ENCODE measurements around the gene DGKG.

DGKG gene

DNA sequence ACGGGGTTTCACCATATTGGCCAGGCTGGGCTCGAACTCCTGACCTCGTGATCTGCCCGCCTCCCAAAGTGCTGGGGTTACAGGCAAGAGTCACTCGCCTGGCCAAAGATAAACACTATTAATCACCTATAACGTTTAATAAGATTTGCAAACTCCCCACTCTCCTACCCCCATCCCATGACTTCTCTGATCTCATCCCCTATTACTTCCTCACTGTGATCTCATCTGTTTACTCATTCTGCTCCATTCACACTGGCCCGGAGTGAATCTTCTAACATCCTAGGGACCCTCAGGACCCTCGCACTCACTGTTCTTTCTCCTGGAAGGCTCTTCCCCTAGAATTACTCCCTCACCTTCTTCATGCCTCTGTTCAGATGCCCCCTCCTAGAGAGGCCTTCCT is 78.9 kb downstream of the DGKG start:
- H3K9me3 ChIP-seq (ENCODE audit: control insufficient read depth, low read length) = no peaks in the 10 kb centered on the region
- H3K4me3 ChIP-seq (ENCODE audit: low read length) = no peak overlapping the region
- peaks cover 5% of the 10 kb centered on the region for H3K4me1 ChIP-seq (ENCODE audit: control insufficient read depth, insufficient read depth, low read length)
- no peaks in the 10 kb centered on the region for H3K36me3 ChIP-seq (ENCODE audit: control insufficient read depth, insufficient read depth, low read length)
- H3K27me3 ChIP-seq (ENCODE audit: control insufficient read depth, insufficient read depth, low read length) = peaks cover 1% of the 10 kb centered on the region
- no peak overlapping the region for H3K9ac ChIP-seq (ENCODE audit: low read length)

DNA sequence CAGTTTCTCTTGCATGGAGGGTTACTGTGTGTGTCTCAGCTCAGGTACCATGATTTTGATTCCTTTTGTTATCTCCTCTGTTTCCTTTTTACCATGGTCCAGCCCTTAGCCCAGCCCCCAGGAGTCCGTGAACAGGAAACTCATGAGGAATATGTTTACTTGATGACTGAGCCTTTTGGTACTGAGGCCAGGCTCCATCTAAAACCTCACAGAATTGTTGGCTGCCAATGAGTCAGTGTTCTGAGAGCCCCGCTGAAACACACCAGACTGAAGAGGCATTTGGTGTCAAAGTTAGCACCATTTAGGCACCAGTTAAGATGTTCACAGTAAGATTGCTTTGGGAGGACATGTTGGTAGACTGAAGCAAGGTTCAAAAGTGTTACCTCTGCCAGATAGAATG is 80.9 kb downstream of the DGKG start:
- Histone ChIP-seq H3K9ac (ENCODE audit: low read length) (no peak overlapping the region), H3K4me3 (ENCODE audit: low read length) (no peak overlapping the region), H3K27me3 (ENCODE audit: control insufficient read depth, insufficient read depth, low read length) (peaks cover 3% of the 10 kb centered on the region), H3K9me3 (ENCODE audit: control insufficient read depth, low read length) (no peaks in the 10 kb centered on the region), H3K4me1 (ENCODE audit: control insufficient read depth, insufficient read depth, low read length) (peaks cover 5% of the 10 kb centered on the region), H3K36me3 (ENCODE audit: control insufficient read depth, insufficient read depth, low read length) (no peaks in the 10 kb centered on the region)

DNA sequence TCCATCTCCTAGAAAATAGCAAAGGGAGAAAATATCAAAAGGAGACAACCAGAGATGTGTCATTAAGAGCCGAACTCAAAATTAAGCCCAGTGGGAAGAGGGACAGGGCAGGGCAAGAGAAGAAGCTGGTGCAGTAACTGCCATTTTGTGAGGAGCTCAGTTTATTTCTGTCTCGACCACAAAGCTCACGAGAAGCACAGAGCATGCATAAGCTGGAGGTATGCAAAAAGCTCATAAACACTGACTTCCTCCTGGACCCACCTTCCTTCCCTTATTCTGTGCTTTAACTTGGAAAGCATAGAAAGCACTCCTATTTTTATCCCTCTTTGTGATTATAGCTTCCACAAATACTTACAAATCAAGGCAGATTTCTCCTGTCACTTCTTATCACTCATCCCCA is 81.3 kb downstream of the DGKG start:
- no peaks in the 10 kb centered on the region for H3K36me3 ChIP-seq (ENCODE audit: control insufficient read depth, insufficient read depth, low read length)
- H3K27me3 ChIP-seq (ENCODE audit: control insufficient read depth, insufficient read depth, low read length) = peaks cover 3% of the 10 kb centered on the region
- peaks cover 5% of the 10 kb centered on the region for H3K4me1 ChIP-seq (ENCODE audit: control insufficient read depth, insufficient read depth, low read length)
- no peak overlapping the region for H3K4me3 ChIP-seq (ENCODE audit: low read length)
- H3K9ac ChIP-seq (ENCODE audit: low read length) = no peak overlapping the region
- H3K9me3 ChIP-seq (ENCODE audit: control insufficient read depth, low read length) = no peaks in the 10 kb centered on the region

DNA sequence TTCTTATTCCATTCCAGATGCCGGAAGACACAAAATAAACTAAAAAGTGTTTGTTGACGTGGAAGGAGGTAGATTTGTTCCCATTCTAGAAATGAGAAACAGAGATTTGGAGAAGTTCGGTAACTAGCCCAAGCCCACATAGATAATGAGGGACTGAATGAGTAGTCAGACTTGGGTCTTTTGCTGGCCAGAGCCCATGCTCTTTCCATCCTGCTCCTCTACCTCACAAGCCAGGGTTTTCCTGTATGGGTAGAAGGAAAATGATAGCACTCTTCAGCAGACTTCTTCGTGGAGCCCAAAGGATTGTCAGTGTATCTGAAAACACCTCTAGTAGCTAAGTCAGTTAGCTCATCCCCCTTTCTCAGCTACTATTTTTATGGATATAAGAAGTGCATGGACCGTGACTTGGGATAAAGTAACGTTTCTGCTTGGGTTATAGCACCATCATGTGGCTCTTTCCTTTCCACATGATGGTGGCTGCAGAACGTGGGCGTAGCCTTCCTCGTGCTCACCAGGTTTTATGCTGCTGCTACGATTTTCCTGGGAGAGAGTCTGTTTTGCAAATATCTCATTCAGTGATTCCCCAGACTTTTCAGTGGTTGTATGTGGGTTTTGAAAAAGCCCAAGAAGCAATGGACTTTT is 84.6 kb downstream of the DGKG start:
- no peak overlapping the region for H3K4me3 ChIP-seq (ENCODE audit: low read length)
- no peaks in the 10 kb centered on the region for H3K9me3 ChIP-seq (ENCODE audit: control insufficient read depth, low read length)
- peaks cover 5% of the 10 kb centered on the region for H3K4me1 ChIP-seq (ENCODE audit: control insufficient read depth, insufficient read depth, low read length)
- H3K27me3 ChIP-seq (ENCODE audit: control insufficient read depth, insufficient read depth, low read length) = peaks cover 3% of the 10 kb centered on the region
- H3K36me3 ChIP-seq (ENCODE audit: control insufficient read depth, insufficient read depth, low read length) = no peaks in the 10 kb centered on the region
- no peak overlapping the region for H3K9ac ChIP-seq (ENCODE audit: low read length)

DNA sequence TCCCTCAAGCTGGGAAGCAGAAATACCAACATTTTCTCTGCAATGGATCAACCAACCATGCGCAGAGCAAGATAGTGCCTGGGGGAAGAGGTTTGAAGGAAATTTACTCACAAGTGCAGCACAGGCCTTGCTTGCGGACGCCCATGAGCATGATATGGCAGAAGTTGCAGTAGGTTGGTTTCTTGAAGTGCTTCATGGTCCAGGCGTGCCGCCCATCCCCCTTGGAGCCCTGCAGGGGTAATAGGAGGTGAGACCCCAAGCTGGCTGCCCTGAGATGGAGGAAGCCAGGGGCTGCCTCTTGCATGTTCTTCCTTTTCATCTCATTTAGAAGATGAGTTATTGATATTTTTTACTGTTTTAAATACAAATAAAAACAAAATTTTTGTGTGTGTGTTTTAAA is 86.6 kb downstream of the DGKG start:
- H3K9me3 ChIP-seq (ENCODE audit: control insufficient read depth, low read length) = no peaks in the 10 kb centered on the region
- no peaks in the 10 kb centered on the region for H3K36me3 ChIP-seq (ENCODE audit: control insufficient read depth, insufficient read depth, low read length)
- H3K4me3 ChIP-seq (ENCODE audit: low read length) = no peak overlapping the region
- peaks cover 3% of the 10 kb centered on the region for H3K27me3 ChIP-seq (ENCODE audit: control insufficient read depth, insufficient read depth, low read length)
- peaks cover 5% of the 10 kb centered on the region for H3K4me1 ChIP-seq (ENCODE audit: control insufficient read depth, insufficient read depth, low read length)
- H3K9ac ChIP-seq (ENCODE audit: low read length) = no peak overlapping the region

DNA sequence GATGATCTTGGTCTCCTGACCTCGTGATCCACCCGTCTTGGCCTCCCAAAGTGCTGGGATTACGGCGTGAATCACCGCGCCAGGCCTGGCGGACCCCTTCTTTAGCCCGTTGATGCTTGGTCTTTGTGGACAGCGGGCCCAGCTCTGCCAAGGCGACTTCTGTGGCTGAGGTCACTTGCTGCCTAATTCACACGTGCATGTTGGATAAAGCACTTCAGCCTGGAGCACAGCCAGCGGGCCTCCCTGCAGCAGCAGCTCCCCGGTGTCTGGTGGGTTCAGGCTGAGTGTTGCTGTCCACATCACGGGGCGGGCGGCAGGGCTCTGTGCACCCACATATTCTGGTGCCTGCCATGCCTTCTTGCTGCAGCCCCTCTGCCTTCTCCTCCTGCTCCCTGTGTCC is 88.4 kb downstream of the DGKG start:
- Histone ChIP-seq H3K9ac (ENCODE audit: low read length) (no peak overlapping the region), H3K4me3 (ENCODE audit: low read length) (no peak overlapping the region), H3K36me3 (ENCODE audit: control insufficient read depth, insufficient read depth, low read length) (no peaks in the 10 kb centered on the region), H3K27me3 (ENCODE audit: control insufficient read depth, insufficient read depth, low read length) (peaks cover 3% of the 10 kb centered on the region), H3K4me1 (ENCODE audit: control insufficient read depth, insufficient read depth, low read length) (peaks cover 5% of the 10 kb centered on the region), H3K9me3 (ENCODE audit: control insufficient read depth, low read length) (no peaks in the 10 kb centered on the region)

DNA sequence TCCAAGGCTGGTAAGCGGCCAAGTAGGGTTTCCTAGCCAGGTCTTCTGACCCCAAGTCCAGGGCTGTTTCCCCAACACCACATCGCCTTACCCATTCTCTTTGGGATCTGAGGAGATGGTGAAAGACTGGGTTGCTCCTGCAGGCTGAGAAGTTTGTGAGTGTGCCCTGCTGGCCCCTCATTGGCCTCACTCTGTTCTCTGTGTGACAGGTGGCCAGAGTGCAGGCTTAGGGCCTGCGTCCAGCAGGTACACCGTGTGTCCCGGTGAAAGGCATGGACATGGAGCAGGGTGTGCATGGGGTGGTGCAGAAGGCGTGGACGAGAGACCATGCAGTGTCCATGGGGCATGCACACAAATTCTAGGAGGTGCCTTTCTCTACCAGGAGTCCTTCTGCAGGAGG is 91.3 kb downstream of the DGKG start:
- peaks cover 4% of the 10 kb centered on the region for H3K4me1 ChIP-seq (ENCODE audit: control insufficient read depth, insufficient read depth, low read length)
- no peak overlapping the region for H3K4me3 ChIP-seq (ENCODE audit: low read length)
- peaks cover 2% of the 10 kb centered on the region for H3K27me3 ChIP-seq (ENCODE audit: control insufficient read depth, insufficient read depth, low read length)
- H3K9me3 ChIP-seq (ENCODE audit: control insufficient read depth, low read length) = no peaks in the 10 kb centered on the region
- H3K36me3 ChIP-seq (ENCODE audit: control insufficient read depth, insufficient read depth, low read length) = no peaks in the 10 kb centered on the region
- no peak overlapping the region for H3K9ac ChIP-seq (ENCODE audit: low read length)

DNA sequence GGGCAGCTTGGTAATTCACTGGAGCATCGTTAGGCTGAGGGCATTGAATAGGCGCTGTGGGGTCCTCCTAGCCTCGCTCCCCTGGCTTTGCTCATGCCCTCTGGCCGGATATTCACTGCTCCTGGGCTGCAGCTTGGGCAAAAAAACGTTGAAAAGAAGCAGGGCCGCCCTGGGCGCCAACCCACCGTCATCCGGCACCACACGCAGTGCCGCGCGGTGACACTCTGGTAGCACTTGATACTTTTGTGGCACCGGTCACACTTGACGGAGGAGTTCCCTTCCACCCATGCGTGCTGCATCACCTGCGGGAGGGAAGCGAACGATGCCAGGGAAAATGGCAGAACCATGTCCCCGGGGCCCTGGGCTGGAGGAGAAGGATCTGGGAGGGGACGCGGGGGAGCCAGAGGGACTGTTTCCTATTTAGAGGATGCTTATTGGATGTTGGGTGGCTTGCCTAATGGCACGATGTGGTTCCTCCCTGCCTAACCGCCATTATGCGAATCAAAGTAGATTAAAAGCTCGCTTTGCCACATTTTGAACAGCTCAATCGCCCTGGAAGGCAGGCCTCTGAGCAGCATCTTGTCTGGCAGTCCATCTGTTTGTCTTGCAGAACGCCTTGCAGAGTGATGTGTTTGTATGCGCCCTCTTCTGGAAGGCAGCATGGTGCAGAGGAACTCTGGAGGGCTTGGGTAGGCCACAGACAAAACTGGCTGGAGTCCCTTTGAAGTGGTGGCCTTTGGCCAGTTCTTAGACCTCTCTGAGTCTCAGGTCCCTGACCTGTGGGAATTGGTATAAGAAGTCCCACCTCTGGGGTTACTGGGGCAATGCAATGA is 93.2 kb downstream of the DGKG start:
- Histone ChIP-seq H3K9me3 (ENCODE audit: control insufficient read depth, low read length) (no peaks in the 10 kb centered on the region), H3K4me3 (ENCODE audit: low read length) (no peak overlapping the region), H3K4me1 (ENCODE audit: control insufficient read depth, insufficient read depth, low read length) (peaks cover 4% of the 10 kb centered on the region), H3K27me3 (ENCODE audit: control insufficient read depth, insufficient read depth, low read length) (peaks cover 2% of the 10 kb centered on the region), H3K36me3 (ENCODE audit: control insufficient read depth, insufficient read depth, low read length) (no peaks in the 10 kb centered on the region), H3K9ac (ENCODE audit: low read length) (no peak overlapping the region)

DNA sequence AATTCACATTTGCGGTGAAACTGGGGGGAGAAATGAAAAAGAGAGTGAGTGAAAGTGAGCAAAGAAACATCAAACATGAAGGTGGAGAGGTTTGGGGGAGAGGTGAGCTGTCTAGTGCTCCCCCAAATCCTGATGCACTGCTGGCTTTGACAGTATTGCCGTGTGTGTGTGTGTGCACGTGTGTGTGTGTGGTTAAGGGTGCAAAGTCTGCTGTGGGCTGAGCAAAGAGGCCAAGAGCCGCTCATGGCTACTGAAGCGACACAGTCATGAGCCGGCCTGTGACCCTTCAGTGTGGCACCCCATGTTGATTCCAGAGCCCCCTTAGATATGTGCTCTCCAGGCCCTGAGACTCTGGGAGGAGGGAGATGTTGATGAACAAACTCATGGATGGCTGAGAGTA is 94.3 kb downstream of the DGKG start:
- Histone ChIP-seq H3K36me3 (ENCODE audit: control insufficient read depth, insufficient read depth, low read length) (no peaks in the 10 kb centered on the region), H3K9me3 (ENCODE audit: control insufficient read depth, low read length) (no peaks in the 10 kb centered on the region), H3K9ac (ENCODE audit: low read length) (no peak overlapping the region), H3K27me3 (ENCODE audit: control insufficient read depth, insufficient read depth, low read length) (peaks cover 2% of the 10 kb centered on the region), H3K4me3 (ENCODE audit: low read length) (no peak overlapping the region), H3K4me1 (ENCODE audit: control insufficient read depth, insufficient read depth, low read length) (peaks cover 4% of the 10 kb centered on the region)

DNA sequence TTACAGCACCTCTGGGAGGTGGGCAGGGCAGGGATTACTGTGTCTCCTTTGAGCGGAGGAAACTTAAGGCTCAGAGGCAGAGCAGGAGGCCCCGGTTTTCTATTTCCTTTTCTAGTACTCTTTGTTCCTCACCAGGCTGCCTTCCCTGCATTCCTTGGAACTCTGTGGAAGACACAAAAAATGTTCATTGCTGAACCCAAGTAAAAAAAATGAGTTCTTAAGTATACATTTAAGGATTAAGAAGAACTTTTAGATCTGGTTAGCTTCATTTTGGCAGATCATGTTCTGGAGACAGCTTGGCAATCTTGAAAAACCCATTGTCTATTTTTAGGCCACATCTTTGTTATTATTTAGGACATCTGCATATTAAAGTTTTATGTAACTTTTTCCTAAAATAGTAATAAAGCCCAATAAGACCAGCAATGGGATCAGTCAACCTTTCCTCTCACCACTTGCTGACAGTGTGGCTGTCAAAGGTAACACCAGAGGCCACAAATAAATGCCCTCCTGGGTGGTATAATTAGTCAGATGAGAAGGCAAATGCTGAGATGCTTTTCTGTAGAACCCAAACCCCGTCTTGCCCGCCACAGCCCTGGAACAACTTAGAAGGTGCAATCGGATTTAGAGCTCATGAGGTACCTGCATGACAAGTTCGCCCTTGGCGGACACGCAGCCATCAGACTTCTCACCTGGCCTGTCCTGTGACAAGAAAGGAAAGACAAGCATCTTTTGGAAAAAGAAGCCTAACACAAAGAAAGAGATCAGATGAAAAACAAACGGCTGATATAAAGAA is 97.2 kb downstream of the DGKG start:
- Histone ChIP-seq H3K36me3 (ENCODE audit: control insufficient read depth, insufficient read depth, low read length) (no peaks in the 10 kb centered on the region), H3K27me3 (ENCODE audit: control insufficient read depth, insufficient read depth, low read length) (peaks cover 2% of the 10 kb centered on the region), H3K4me3 (ENCODE audit: low read length) (no peak overlapping the region), H3K4me1 (ENCODE audit: control insufficient read depth, insufficient read depth, low read length) (peaks cover 4% of the 10 kb centered on the region), H3K9ac (ENCODE audit: low read length) (no peak overlapping the region), H3K9me3 (ENCODE audit: control insufficient read depth, low read length) (no peaks in the 10 kb centered on the region)

DNA sequence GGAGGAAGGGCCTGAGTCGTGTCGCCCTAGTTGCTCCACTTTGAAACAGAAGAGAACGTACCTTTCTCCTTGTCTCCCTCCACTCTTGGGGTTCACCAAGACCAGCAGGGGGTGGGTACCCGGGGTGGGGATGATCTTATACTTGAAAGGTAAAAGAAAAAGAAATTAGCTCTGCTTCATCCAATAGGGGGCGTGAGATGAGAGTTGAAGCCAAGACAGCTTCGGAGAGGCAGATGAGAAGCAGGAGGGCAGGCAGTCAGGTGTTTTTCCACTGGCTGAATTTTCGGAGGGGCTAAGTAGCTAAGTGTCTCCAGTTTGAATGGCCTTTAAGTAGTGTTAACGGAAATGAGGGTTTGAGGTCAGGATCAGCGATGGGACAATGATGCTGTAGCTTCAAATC is 100.4 kb downstream of the DGKG start:
- no peaks in the 10 kb centered on the region for H3K27me3 ChIP-seq (ENCODE audit: control insufficient read depth, insufficient read depth, low read length)
- H3K9me3 ChIP-seq (ENCODE audit: control insufficient read depth, low read length) = no peaks in the 10 kb centered on the region
- no peaks in the 10 kb centered on the region for H3K4me1 ChIP-seq (ENCODE audit: control insufficient read depth, insufficient read depth, low read length)
- H3K36me3 ChIP-seq (ENCODE audit: control insufficient read depth, insufficient read depth, low read length) = no peaks in the 10 kb centered on the region
- H3K9ac ChIP-seq (ENCODE audit: low read length) = no peak overlapping the region
- no peak overlapping the region for H3K4me3 ChIP-seq (ENCODE audit: low read length)

DNA sequence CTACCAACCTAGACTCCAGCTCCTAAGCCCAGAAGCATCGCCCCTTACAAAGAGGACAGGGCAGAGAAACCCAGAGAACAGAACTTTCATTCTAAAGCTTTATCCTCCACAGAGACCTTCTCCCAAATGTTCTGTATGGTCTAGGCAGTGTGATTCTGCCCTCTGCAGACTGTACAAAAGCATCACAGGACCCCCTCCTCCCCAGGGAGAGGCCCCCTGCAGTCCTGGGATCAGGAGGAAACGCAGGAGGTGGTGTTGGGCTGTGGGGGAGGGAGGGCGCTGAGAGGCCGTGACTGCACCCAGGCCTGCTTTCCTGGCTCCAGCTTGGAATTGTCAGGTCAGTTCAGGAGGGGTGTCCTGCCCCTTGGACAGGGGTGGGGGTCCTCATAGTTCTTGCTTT is 101.3 kb downstream of the DGKG start:
- no peaks in the 10 kb centered on the region for H3K9me3 ChIP-seq (ENCODE audit: control insufficient read depth, low read length)
- peaks cover 3% of the 10 kb centered on the region for H3K4me1 ChIP-seq (ENCODE audit: control insufficient read depth, insufficient read depth, low read length)
- no peaks in the 10 kb centered on the region for H3K36me3 ChIP-seq (ENCODE audit: control insufficient read depth, insufficient read depth, low read length)
- H3K27me3 ChIP-seq (ENCODE audit: control insufficient read depth, insufficient read depth, low read length) = no peaks in the 10 kb centered on the region
- no peak overlapping the region for H3K4me3 ChIP-seq (ENCODE audit: low read length)
- no peak overlapping the region for H3K9ac ChIP-seq (ENCODE audit: low read length)
